Right ventricle myocardium superior (tissue), 1 donor: Measurements from ENCODE around the gene RAB11FIP5. TPM values are rescaled to one million over a fixed set of nuclear protein-coding genes. Genes with fewer than 3 reads are reported as not detected.

ENCODE experiments used
- ATAC-seq: fragments of 200-7000 bp; cut with Tn5 transposase; one replicate; pipeline ENCODE4 v1.9.1; 2020; ENCODE audit warnings: mild to moderate bottlenecking; ENCODE audit not compliant: poor library complexity
- DNase-seq: peaks from one replicate; pipeline ENCODE4 v3.0.0-alpha.2; 2020
- intact Hi-C: fragments of 100-400 bp; cut with DNase I; formaldehyde crosslinking; loops from one replicate; pipeline ENCODE4 v1.11.2; 2022
- total RNA-seq: library from RNA; stranded (reverse); fragmentation: NEBNext Ultra II Directional; extraction: Animal tissue kit (Norgen Biotek cat#: 25700); gene quantifications from one replicate; pipeline ENCODE4 v1.2.1, GENCODE V29; 2021
- donor health status: DM: no; HTN: yes; CAD: no; lungs with severe emphysema.

Gene RAB11FIP5
- total RNA-seq, 1 donor from 2014 or later = 17.9 TPM

DNA sequence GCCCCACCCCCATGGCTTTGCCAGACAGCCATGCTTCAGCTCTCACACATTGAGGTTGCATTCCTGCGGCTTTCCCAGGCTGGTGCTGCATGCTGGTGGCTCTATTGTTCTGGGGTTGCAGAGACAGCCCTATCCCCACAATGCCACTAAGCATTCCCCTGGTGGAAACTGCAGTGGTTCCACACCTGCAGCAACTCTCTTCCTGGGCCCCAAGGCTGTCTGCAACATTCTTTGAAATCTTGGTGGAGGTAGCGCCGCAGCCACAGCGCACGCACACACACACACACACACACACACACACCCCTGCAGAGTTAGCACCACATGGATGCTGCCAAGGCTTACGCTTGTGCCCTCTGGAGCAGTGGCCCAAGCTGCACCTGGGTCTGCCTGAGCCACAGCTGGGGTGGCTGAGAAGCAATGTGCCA is 62.6 kb downstream of the RAB11FIP5 start:
- DNase-seq (no peak), ATAC-seq (no peak)
- intact Hi-C loops = no loop called here

DNA sequence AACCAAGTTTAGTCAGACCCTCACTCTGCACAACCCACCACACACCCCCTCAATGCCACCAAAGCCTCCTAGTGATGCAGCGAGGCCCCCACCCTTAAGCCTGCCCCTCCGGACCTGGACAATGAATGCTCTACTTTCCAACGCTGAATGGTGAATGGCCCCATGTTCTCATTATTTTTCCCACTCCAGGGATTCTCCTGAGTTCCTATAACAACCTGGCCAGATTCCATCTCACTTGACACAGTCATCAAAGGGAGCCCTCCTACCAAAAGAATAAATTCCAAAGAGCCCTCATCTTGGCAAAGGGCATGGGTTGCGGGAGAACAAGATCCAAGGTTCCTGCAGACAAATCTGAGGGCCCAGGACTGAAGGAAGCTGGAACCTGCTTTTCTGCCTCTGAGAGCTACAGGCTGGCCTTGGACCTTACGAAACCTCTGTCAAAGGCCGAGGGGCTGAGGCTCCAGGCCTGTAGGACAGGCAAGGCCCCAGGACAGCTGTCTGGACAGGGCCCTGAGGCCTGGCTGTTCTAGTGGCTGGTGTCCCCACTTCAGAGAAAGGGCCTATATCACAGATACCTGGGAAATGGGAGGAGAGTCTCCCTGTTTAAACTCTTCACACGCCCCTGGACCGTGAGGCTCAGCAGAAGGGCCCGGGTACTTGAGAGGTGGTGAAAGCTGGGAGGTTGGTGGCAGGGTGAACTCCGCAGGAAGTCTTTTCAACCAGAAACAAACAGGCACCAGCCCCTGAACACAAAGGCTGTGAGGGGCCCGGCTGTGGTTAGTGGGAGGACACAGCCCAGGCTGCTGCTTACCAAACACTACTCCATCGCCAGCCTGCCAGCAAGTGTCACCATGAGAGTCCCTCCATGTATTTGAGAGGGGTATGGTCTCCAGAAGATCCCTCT is 68.6 kb downstream of the RAB11FIP5 start:
- no peak for ATAC-seq
- no peak for DNase-seq
- intact Hi-C loops = no loop called here

DNA sequence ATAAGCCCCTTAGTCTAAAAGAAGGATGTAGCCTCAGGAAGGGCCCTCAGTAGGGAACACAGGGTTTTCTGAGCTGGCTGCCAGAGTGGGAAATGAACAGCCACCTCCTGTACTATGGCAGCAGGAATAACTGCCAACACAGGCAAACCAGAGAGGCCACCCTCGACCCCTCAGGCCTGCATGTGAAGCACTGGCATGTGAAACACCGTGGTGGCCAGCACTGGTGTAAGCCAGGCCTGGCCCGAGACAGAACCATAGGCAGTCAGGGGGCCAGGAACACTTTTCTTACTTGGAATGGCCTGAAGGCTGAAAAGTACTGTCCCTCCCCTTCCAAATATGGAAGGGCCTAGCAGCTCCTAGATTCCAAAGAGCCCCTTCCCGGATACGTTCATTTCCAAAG is 69.5 kb downstream of the RAB11FIP5 start:
- intact Hi-C loops = no loop called here
- no peak for DNase-seq
- no peak for ATAC-seq

DNA sequence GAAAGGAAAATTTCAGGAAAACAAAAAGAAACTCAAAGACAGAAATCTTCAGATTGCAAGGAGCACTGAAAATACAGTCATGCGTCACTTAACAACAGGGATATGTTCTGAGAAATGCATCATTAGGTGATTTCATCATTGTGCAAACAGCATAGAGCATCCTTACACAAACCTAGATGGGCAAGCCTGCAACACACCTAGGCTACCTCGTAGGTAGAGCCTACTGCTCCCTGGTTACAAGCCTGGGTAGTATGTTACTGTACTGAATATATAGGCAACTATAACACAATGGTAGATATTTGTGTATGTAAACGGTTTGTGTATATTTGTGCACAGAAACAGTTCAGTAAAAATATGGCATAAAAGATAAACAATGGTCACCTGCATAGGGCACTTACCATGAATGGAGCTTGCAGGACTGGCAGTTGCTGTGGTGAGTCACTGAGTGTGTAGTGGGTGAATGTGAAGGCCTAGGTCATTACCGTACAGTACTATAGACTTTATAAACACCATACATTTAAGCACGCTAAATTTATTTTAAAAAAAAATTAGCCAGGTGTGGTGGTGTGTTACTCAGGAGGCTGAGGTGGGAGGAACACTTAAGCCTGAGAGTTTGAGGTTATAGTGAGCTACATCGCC is 74.7 kb downstream of the RAB11FIP5 start:
- intact Hi-C loops = no loop called here
- no peak for ATAC-seq
- DNase-seq = no peak

DNA sequence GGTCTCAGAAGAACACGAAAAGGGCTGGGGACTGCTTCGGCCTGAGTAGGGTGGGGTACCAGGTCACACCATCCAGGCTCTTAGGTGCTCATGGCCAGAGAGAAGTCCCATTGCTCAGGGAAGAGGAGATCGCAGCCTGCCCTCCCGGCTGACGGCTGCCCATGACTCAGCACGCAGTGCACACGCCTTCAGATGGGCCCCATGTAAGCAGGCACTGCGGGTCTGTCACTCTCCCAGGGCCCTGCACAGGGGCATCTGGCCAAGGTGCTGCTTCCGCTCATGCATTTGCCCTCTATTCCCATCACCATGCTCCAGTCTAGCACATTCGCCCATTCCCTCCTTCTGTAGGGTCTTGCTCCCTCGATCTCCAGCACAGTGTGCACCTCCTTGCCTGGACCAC is 76.0 kb downstream of the RAB11FIP5 start:
- intact Hi-C loops = no loop called here
- ATAC-seq (no peak), DNase-seq (no peak)

DNA sequence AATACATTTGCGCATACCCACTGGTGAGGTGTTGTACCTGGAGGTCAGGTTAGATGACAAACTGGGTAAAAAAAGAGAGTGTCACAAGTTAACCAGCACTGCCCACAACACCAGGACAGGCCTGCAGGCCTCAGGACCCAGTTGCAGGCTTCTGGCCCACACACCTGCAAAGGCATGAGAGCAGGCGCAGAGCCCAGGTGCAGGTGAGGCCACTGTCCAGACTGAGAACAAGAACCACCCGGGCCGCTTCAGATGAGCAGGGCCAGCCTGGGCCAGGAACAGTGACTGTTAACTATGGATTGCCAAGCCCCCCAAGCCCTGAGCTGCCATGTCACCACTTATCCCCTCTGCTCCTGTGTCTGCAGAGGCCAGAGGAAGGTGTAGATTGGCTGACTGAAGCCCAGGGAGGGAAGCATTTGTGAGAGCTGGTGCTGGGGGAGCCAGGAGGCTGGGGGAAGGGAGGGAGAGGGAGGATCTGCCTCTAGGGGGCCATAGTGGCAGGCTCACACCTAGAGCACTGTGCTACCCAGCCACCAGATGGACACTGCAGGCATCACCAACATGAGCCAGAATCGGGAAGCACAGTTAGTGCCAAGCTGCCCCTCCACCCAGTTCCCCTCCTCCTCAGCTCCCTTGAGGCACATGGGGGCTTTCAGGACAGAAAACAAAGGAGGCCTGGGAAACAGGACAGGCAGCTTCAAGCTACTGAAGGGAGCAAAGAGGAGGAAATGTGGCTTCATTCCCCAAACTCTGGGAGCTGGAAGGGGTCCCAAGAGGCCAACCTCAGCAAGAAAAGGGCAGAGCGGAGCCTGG is 76.6 kb downstream of the RAB11FIP5 start:
- no peak for ATAC-seq
- intact Hi-C loops = no loop called here
- DNase-seq = no peak

DNA sequence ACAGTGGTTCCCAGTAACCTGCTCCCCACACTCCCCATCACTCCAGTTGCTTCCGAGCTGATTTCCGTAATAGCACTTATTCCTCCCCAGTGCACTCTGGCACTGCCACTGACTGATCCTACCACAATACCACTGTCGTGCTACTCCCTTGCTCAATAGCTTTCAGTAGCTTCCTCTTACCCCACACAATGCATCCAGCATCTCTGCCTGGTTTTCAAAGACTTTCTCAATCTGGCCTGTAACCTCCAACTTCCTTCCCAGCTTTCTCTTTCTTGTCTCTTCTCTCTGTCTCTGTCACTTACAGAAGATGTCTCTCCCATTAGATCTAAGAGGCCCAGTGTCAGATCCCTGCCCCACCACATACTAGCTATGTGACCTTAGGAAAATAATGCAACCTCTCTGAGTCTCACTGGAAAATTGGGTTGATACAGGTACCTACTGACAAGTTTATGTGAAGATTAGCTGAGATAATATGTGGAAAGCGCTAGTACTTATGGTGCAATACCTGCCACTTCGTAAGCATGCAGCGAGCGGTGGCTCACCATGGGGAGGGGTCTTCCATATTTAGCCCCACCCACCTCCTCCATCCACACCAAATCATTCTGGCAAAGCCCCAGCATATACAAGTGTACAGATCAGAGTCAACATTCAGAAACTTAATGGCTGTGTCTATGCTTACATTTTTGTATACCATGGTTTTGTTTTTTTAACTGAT is 77.9 kb downstream of the RAB11FIP5 start:
- ATAC-seq = peak; percentile 49
- intact Hi-C loops = no loop called here
- no peak for DNase-seq

DNA sequence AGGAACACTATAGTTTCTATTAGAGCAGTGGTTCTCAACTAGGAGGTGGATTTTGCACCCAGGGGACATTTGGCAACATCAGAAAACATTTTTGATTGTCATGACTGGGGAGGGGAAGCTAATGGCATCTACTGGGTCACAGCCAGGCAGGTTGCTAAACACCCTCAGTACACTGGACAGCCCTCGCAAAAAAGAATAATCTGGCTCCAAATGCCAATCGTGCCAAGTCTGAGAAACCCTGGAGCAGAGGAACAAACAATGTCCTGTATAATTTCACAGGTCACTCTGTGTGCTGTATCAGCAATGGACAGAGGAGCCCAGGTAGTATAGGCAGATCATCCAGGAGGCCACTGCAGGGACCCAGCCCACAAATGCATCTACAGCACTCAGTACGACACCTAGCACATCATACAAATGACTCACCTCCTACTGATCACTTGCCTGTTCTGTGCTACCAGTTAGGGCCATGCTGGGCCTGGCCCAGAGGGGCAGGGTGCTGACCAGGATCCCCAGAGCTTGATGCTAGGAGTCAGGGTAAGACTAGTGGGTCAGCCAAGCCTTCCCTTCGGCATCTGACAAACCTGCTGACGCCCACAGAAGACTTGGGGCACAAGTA is 78.9 kb downstream of the RAB11FIP5 start:
- intact Hi-C loops = no loop called here
- no peak for ATAC-seq

DNA sequence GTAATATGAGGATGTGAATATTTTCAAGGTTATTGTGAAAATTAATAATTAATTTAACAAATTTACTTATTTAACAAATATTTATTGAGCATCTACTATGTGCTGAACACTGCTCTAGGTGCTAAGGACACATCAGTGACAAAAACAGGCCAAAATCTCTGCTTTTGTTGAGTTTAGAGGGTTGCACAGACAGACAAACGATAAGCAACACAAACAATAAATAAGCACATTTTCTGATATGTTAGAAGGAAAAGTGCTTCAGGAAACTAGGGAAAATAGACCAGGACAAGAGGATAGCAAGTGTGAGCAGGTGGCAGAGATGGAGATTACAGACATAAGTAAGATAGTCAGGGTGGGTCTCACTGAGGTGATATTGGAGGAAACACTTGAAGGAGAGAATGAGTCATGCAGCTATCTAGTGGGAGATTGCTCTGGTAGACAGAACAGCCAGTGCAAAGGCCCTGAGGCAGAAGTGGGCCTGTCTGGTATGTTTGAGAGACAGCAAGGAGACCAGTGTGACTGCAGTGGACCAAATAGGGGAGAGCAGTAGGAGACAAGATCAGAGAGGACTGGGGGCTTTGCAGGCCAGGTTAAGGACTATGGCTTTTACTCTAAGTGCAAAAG is 79.5 kb downstream of the RAB11FIP5 start:
- ATAC-seq (no peak), DNase-seq (no peak)
- intact Hi-C loops = no loop called here

More for the DNA sequence above, 78.9 kb downstream of the RAB11FIP5 start:
- no peak for DNase-seq

DNA sequence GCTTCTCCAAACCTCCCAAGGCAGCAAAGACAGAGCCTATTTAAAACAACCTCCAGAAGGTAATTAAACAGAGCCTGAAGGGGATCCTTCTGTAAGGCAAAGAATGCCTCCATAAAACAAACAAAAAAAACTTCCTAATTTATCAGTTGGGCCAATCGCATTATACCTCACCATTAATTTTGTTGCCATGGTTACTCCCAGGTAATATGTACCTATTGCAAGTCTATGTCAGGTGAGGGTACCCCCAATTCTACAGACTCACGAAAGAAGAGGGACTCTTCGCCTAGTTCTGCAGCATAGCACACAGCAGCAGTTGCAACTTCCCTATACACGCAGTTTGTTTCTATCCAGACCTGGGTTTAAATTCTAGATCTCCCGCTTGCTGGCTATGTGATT is 80.0 kb downstream of the RAB11FIP5 start:
- ATAC-seq (no peak), DNase-seq (no peak)
- intact Hi-C loops = no loop called here

DNA sequence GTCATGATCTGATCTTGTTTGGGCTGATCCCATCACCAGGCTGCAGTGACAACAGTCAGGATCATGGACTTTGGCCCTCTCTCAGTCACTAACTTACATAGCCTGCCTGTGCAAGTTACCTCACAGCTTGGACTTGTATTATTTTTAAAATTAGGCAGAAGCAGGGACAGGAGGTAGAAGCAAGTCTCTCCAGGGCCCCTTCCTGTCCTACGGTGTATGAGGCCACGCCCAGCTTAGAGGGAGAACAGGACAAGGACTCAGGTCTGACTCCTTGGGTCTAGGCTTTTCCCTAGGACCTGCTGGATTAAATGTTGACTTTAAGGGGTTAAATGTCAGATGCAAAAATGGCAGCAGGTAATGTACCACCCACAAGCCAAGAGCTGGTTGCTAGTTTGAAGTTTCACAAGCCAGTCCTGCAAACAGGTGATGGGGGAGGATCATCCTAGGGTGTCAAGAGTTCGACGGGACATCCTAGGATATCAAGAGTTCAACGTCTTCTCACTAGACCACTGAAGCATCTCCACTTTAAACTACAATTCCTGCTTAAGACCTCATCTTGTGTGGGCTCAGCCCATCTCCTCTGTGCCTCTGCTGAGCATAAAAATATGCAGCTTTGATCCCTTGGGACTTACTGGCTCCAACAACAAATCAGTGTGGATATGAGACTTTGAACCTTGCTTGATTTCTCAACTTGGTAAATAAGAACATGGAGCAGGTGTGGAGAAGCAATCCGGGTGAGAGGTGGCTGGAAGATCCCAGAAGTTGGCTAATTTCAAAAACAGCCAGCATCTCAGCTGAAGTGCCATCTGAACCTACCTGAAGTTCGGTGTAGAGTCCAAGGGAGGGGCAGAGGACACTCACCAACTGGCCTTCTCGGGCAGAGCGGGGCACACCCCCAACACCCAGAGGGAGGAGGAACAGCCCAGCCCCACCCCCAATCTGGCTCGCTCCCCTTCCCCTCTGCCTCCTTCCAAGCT is 80.7 kb downstream of the RAB11FIP5 start:
- peak; percentile 18 for ATAC-seq
- DNase-seq = no peak
- intact Hi-C loops = no loop called here

DNA sequence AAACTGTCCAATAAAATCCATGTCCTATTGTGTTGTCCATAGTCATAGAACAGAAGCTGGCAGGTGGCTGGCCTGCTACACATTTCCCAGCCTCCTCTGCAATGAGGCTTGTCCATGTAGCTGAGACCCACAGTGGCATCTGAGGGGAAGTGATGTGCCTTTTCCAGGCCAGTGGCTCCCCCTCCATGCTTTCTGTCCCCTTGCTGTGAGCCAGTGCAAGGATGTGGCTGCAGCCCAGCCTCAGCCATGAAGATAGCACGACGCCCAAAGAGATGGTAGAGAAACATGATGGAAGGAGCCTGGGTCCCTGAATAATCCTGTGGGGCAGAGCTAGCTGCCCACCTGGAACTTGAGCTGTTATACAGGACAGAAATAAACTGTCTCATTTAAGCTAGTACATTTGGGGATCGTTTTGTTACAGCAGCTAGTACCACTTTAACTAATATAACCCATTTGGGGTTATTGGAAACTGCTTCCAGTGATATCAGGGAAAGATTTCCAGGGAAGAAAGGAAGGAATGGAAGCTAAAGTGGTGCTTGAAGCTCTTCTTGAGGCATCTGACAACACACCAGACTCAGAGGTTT is 81.6 kb downstream of the RAB11FIP5 start:
- intact Hi-C loops = no loop called here
- ATAC-seq = no peak
- no peak for DNase-seq

DNA sequence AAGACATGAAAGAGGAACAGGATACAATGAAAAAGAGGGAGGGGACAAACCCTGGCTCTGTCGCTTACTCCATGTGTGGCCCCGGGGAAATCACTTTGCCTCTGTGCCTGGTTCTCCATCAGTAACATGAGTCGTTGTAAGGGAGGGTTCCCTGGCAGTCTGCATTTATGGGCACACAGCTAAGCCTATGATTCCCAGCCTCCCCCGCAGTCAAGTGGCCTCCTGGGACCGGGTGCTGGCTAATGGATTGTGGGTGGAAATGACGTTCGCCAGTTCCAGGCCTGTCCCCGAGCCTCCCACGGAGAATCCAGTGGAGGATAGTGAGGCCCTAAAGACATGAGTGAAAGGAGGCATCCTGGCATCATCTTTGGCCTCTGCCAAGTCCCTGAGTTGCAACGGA is 83.9 kb downstream of the RAB11FIP5 start:
- intact Hi-C loops = no loop called here
- ATAC-seq = no peak
- no peak for DNase-seq

DNA sequence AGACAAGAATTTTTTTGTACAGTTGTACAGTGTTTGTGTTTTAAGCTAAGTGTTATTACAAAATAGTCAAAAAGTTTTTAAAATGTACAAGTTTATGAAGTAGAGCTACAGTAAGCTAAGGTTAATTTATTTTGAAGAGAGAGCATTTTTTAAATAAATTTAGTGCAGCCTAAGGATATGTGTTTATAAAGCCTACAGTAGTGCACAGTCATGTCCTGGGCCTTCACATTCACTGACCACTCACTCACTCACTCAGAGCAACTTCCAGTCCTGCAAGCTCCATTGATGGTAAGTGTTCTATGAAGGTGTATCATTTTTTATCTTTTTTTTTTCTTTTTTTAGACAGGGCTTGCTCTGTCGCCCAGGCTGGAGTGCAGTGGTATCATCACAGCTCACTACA is 85.4 kb downstream of the RAB11FIP5 start:
- ATAC-seq = no peak
- intact Hi-C loops = no loop called here
- no peak for DNase-seq

DNA sequence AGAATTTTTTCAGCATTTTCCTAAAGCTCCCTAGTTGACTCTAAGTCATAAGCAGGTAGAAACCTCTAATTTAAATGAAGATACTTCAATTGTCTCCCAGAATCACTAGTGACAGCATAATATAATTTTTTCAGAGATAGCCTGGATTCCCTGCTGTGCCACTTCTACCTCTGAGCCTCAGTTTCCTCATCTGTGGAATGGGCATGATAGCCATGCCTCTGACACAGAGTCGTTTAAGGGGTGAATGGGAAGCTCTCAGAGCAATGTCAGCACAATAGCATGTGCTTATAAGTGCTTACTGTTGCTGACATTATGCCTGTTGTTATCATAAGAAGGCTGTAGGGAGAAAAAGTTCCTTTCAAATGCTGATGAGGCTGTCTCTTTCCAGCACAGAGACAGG is 89.3 kb downstream of the RAB11FIP5 start:
- intact Hi-C loops = no loop called here
- ATAC-seq (no peak), DNase-seq (no peak)
